H1 (cell line): ENCODE results near the gene SH3D19. TPM values are rescaled to one million over a fixed set of nuclear protein-coding genes. Genes with fewer than 3 reads are reported as not detected.

ENCODE experiments used
- CBX8 ChIP-seq: fragments of 300-800, 300-1000 bp; sonication (generic); IDR thresholded peaks from 2 replicates; pipeline ENCODE4 v1.7.1; 2016; ENCODE audit warnings: low read depth, low read length, borderline replicate concordance
- CHD7 ChIP-seq: fragments of 300-600 bp; sonication (generic); IDR thresholded peaks from 2 replicates; pipeline ENCODE4 v1.7.1; 2012; ENCODE audit warnings: low read length, moderate library complexity, mild to moderate bottlenecking, inconsistent platforms; ENCODE audit not compliant: insufficient replicate concordance
- CTBP2 ChIP-seq: IDR thresholded peaks from 2 replicates; pipeline ENCODE4 v1.7.0; 2011; ENCODE audit warnings: borderline replicate concordance, mild to moderate bottlenecking, moderate library complexity, mixed read lengths, low read length; ENCODE audit not compliant: insufficient read depth, insufficient read length
- EP300 ChIP-seq, 2 experiments: IDR thresholded peaks; 1 replicate in 1 of 2; 2 replicates in 1 of 2; pipeline ENCODE4 v1.6.1; 2011 to 2012; ENCODE audit warnings: low read depth in 2 of 2, low read length in 2 of 2, mild to moderate bottlenecking in 2 of 2, borderline replicate concordance in 1 of 2, inconsistent platforms in 1 of 2, moderate library complexity in 1 of 2
- RAD21 ChIP-seq, 2 experiments: IDR thresholded peaks in 1 of 2; conservative IDR thresholded peaks in 1 of 2; 2 replicates each; pipeline ENCODE4 v1.6.1; 2011; ENCODE audit warnings: low read depth in 2 of 2, low read length in 2 of 2, improper control_type of control experiment in 1 of 2, inconsistent platforms in 1 of 2, mild to moderate bottlenecking in 1 of 2, moderate library complexity in 1 of 2
- SIN3A ChIP-seq, 2 experiments: IDR thresholded peaks in 1 of 2; conservative IDR thresholded peaks in 1 of 2; 2 replicates each; pipeline ENCODE4 v1.6.1; 2011 to 2012; ENCODE audit warnings: low read length in 2 of 2, improper control_type of control experiment in 1 of 2, low read depth in 1 of 2, mild to moderate bottlenecking in 1 of 2
- SIX5 ChIP-seq: IDR thresholded peaks from 2 replicates; pipeline ENCODE4 v1.6.1; 2011; ENCODE audit warnings: mild to moderate bottlenecking, low read depth, low read length
- SP4 ChIP-seq: IDR thresholded peaks from 2 replicates; pipeline ENCODE4 v1.6.1; 2012; ENCODE audit warnings: low read length, inconsistent platforms
- SRF ChIP-seq: IDR thresholded peaks from 2 replicates; pipeline ENCODE4 v1.6.1; 2011; ENCODE audit warnings: mild to moderate bottlenecking, low read depth, low read length, moderate library complexity
- TAF1 ChIP-seq: IDR thresholded peaks from 2 replicates; pipeline ENCODE4 v1.6.1; 2011; ENCODE audit warnings: mild to moderate bottlenecking, low read depth, low read length
- ZNF274 ChIP-seq: IDR thresholded peaks from 2 replicates; pipeline ENCODE4 v1.7.0; 2012; ENCODE audit warnings: low read length, borderline replicate concordance; ENCODE audit errors: extremely low read depth
- polyA plus RNA-seq, 7 experiments: library from polyadenylated mRNA; depleted of rRNA in 3 of 7; stranded (reverse) in 5 of 7; unstranded in 2 of 7; fragments of >200 nt in 5 of 7; fragments of 200-250 nt in 2 of 7; gene quantifications; 1 replicate in 5 of 7; 2 replicates in 1 of 7; 4 replicates in 1 of 7; pipeline versions ENCODE4 v1.2.1 to v1.2.3, GENCODE V29; 2011 to 2013; ENCODE audit warnings: missing spikeins in 2 of 7, mixed read lengths in 2 of 7
- total RNA-seq: library from RNA; stranded (reverse); fragmentation: NEBNext Ultra II Directional; extraction: Animal tissue kit (Norgen Biotek cat#: 25700); gene quantifications from 2 replicates; pipeline ENCODE4 v1.2.1, GENCODE V29; 2021

Gene SH3D19
- total and polyA plus RNA-seq, 2 of the 8 experiments (the other 6 are each of a cell fraction or from before 2014, with no cell fraction given), result 11.7 to 51.3 TPM

DNA sequence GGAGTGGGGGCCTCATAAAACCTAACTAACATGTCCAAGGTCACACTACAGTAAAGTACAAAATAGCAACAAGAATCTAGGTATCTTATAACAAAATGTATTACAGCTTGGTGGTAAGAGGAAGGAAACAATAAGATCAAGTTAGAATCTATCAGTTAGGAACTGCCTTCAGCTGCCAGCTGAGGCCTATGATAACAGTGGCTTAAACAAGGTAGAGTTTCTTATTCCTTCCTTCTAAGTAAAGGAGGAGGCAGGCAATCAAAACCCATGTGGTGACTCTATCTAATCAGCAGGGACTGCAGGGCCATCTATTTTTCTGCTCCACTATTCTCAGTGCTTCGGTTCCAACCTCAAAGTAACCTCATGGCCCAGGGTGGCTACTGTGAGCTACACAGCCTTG is 10.9 kb downstream of the SH3D19 start (continued):
- TF ChIP-seq CHD7, result no peak
- TF ChIP-seq SIN3A (conservative IDR thresholded peaks at IDR 0.05 in 1 of 2, IDR thresholded peaks at IDR 0.05 in 1 of 2; ENCODE audit: low read depth in 1 of 2, low read length in 2 of 2), result no peak
- TF ChIP-seq ZNF274, result no peak
- TF ChIP-seq SRF, result no peak
- no peak for TF ChIP-seq EP300 (IDR thresholded peaks at IDR 0.05; ENCODE audit: borderline replicate concordance in 1 of 2, low read depth in 2 of 2, low read length in 2 of 2)
- no peak for TF ChIP-seq SIX5
- TF ChIP-seq SP4, result no peak
- no peak for TF ChIP-seq TAF1
- no peak for TF ChIP-seq CBX8
- TF ChIP-seq RAD21 (IDR thresholded peaks at IDR 0.05 in 1 of 2, conservative IDR thresholded peaks at IDR 0.05 in 1 of 2; ENCODE audit: low read depth in 2 of 2, low read length in 2 of 2), result no peak
- no peak for TF ChIP-seq CTBP2
